GM19043 (cell line): ENCODE measurements around the gene NRXN3.

Experiments used
- ATAC-seq: cut with Tn5 transposase; IDR thresholded peaks from one replicate; pipeline ENCODE4 v1.9.1; 2021; ENCODE audit warnings: low read depth; ENCODE audit not compliant: unreplicated experiment

Gene NRXN3

DNA sequence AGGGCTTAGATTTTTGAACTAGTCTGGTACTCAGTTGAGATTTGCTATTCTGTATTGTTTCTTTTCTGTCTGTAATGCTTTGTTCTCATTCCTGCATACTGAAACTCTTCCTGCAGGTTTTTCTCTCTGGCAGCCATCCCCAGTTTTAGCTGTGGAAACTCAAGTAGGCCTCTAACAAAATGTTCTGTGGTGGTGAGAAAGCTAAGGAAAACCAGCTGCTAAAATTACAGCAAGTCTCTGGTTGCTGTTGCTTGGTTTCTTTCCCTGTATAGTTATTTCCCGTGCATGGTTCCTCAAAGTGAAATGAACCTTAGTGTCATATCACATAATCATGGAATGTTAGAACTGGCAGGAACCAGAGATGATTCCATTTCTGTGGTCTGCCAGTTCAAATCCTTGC, 442.5 kb downstream of the NRXN3 start:
- no peak for ATAC-seq

DNA sequence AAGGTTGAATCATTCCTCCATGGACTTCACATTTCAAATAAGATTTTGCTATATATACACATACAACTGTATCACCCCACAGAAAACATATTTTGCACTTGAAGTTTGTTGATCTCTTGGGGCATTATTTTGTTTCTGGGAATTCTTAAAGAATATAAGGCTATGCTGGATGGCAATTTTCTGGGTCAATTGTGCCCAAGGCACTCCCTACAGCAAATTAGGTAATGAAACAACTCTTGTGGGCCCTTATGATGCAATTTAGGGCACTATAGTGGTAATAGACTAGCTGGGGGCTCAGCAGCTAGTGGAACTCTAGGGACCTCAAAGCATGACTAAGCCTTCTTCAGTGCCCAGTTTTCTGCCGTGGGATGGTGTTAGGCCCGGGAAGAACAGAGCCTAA, 444.4 kb downstream of the NRXN3 start:
- no peak for ATAC-seq

DNA sequence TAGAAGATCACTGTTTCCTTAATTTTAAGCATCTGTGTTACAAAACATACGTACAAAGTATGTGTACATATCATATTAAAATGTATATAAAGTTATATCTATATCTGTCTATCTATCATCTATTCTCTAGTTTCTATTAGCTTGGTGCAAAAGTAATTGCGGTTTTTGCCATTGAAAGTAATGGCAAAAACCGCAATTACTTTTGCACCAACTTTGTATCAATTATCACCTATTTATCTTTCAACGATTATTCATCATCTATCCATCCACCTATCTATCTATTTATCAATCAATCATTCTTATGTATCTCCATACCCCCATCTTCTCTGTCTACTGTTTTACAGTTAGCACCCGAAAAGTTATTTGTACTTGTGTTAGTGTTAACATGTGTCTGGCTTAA, 447.6 kb downstream of the NRXN3 start:
- ATAC-seq: no peak

DNA sequence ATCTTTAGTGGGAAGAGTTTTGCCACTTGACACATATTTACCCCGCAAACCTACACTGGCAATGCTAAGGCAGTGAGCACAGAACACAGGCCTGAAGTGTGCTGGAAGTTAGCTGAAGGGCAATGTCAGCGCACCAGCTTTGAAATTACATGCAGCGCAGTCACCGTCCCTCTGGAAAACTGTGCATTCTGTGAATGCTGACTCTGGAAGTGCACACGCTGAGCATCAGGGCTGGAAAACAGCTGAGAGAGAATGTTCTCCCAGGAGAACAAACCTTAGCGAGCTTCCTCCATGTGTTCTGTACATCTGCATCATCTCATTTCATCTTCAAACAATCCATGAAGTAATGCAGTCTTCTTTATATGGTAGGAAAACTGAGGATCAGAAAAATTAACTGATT, 448.2 kb downstream of the NRXN3 start:
- ATAC-seq: no peak

DNA sequence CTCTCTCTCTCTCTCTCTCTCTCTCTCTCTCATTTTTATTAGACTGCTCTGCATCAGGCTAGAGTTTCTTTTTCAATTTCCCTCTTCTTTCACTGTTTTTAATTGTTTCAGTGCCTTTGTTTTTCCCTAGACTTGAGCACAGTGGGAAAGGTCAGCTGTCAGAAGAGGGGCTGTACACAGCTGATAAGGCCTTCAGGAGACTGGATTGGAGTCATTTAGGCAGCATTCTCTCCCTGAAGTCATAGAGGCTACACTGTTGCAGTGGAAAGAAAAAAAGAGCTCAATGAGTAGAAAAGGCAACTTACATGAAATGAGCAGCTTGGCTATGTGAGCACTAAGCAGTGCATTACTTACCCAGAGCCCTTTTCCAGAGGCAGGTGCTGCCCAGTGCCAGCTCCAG, 456.9 kb downstream of the NRXN3 start:
- ATAC-seq: no peak

DNA sequence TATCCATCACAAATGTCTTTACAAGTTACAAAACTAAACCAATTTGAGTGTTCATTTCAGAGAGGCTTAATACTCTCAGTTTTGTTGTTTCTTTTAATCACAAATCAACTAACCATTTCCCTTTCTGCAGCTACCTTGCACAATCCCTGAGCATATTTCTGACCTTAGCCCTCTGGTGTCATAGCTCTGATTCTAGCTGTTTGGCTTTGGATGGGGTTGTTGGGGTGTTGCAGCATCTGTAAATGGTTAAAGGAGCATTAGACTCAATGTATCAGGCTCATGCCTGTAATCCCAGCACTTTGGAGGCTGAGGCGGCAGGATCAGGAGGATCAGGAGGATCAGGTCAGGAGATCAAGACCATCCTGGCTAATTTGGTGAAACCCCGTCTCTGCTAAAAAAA, 461.4 kb downstream of the NRXN3 start:
- ATAC-seq: no peak

DNA sequence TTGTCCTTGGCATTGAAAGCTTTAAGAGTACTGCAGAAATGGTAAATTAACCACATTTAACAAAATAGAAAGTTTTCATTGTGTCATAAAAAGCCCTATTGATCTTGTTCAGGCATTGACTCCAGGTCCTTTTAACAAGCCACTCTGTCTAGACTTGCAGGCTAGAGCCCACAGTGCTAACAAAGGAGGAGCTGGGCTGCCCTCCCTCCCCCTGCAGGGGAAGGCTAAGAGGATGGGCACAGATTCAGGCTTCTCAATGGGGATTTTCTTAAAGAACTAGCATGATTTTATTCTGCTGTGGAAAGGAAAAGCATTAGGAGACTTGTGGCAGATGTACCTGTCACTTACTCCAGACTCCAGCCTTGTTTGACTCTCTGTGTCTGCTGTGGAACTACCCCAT, 463.6 kb downstream of the NRXN3 start:
- no peak for ATAC-seq

DNA sequence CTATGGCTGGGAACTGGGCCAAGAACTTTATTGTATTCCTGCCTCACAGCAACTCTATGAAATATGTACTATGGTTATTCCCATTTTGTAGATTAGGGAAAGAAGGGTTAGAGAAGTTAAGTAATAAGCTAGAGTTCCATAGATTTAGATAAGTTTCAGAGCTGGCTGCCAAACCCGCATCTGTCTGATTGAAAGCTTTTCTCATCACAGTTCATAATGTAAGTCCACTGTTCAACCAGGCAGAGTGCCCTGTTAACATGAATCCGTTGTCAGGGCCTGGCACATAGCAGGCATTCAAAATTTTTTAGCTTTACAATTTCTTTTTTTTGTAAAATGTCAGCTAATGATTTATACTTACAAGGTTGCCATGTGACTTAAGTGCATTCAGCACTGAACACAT, 467.3 kb downstream of the NRXN3 start:
- ATAC-seq: no peak

DNA sequence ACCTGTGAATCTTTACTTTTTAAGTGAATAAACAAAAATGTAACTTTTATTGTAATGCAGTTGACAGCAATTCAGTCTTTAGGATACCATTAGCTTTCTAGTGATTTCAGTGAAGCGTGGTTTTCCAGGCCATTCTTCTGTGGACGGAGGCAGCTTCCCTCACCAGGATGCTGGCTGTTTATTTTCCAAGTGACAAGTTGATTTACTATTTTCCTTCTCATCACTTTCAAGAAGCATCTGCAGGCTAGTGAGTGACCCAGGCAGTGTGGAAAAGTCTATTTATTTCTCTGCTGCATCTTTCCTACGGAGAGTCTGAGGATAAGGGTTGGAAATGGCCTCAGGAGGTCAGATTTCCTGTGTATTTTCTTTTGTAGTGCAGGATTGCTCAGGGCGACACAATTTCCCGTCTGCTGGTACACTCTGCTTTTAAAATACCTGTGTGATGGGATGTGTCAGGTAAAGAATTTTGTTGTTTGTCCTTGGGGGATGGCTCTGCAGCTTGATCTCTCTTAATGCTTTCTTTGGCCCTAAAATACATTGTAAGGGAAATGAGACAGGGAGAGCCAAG, 467.8 kb downstream of the NRXN3 start:
- ATAC-seq: no peak

DNA sequence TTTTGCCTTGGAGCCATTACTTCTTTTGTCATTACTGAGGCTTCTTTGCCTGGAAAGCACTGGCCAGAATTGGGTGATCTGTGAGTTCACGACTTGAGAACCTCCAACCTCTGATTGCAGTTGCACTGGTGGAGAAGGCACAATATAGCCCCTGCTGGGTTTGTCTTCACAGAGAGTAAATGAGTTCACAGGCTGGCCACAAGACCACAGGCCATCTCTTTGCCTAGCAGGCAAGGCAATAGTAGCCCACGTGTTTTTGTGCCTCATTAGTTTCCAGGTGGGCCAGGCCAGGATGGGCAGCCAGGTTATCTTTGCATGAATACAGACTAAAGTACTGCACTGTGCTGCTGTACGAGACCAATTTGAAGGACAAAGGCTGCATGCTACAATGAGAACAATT, 468.8 kb downstream of the NRXN3 start:
- no peak for ATAC-seq

DNA sequence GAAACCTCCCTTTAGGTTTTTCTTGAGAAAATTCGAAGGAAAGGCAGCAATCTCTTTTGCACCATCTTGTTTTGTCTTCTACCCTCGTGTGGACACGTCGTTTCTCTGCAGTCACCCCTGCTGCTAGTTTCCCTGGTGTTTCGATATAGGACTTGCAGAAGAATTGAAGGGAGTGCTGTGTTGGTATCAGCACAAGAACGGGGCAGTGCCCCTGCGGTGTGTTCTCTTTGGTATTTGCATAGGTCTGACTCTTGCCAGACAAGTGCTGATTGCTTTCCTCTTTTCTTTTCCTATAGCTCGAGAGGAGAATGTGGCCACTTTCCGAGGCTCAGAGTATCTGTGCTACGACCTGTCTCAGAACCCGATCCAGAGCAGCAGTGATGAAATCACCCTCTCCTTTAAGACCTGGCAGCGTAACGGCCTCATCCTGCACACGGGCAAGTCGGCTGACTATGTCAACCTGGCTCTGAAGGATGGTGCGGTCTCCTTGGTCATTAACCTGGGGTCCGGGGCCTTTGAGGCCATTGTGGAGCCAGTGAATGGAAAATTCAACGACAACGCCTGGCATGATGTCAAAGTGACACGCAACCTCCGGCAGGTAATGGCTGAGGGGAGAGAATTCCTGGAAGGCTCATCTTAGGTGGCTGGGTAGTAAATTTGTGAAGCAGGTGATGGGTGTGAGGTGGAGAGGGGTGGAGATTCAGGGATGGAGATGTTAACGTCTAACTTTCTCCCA, 474.8 kb downstream of the NRXN3 start:
- no peak for ATAC-seq

DNA sequence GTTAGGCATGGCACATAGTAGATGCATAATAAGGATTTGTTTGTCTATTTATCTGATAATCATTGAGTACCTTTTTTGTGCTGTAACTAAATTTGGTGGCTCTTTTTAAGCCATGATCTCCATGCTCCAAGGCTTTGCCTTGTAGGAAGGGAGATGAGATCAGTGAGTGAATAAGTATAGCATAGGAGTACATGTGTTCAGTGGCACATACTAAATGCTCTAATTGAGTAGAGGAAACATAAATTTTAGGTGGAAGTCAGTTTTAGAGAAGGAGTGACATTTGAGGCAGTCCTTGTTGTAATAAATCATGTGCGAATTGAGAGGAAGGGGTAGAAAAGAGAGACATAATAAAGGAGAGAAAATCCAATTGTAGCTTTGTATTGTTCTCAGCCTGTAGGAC, 482.6 kb downstream of the NRXN3 start:
- ATAC-seq: no peak

DNA sequence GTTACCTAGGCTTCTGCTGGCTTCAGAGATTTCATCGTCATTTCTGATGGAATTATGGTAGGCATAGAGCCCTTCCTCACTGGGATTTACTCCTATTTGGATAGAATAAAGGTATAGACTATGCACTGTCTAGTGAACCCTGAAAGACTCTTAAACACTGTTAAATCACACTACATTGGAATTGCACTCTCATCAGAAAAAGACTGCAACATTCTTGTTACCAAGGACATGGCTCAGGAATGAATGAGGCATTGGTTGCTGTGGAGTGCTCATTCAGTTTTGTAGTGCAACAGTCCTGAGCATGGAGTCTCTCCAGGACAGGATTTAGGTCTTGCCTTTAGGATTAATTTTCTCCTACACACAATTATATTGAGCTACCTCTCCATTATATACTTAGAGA, 483.0 kb downstream of the NRXN3 start:
- ATAC-seq: no peak

DNA sequence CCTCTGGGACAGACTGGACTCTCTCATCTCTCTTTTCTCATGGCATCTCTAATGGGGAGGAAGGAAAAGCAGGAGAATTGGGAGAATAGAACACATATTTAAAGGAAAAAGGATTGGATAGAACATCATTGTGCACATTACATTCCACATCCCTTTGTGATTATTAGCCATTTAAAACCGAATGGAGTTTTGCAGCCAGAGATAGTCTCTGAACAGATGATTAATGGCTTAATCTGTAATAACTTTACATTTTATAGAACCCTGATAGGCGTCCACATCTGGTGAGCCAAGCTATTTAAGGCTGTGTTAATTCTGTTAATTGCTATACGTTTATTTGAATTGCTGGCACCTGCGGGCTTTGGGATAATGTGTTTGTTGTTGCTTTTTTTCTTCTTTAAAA, 487.3 kb downstream of the NRXN3 start:
- ATAC-seq: no peak

DNA sequence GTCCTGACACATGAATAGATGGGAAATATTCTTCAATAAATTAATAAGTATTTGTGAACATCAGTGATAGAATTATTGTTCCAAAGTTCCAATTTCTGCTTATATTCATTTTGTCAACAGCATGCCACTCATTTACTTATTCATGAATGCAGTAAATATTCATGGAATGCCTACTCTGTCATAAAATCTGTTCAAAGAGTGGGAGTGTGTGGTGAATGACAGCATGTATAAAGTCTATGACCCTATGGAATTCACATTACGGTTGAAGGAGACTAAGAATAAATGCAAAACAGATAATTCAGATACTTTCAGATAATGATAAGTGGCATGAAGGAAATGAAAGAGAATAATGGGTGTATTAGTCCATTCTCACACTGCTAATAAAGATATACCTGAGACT, 494.7 kb downstream of the NRXN3 start:
- ATAC-seq: no peak

DNA sequence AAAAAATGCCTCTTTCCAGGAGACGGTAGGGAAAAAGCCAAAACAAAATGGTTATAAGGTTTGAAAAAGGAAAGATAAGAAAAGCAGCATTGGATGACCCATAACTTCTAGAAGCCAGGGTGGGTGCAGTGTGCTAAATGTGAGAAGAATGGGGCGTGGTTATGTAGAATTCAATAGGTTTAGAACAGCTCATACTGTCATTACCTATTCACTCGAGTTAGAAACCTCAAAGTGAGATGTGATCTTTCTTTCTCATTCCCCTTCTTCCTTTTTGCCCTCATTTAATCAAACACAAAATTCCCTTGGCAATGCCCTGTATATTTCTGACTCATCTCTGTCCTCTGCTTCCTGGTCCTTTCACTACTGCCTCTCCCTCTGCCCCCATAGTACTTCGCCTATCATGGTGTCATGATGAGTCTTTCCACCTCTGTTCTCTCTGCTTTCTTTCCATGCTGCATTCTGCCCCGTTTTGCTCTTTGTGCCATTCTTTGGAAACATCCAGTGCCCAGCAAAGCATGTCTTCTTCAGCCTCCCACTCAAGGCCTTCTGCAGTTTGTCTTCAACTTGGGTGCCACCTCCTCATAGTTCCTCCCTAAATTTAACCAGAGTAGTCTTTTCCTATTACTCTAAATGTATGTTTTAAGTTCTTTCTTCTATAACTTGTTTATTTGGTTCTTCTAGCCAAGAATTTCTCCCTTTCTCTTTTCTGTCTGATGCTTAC, 496.3 kb downstream of the NRXN3 start:
- ATAC-seq: no peak

DNA sequence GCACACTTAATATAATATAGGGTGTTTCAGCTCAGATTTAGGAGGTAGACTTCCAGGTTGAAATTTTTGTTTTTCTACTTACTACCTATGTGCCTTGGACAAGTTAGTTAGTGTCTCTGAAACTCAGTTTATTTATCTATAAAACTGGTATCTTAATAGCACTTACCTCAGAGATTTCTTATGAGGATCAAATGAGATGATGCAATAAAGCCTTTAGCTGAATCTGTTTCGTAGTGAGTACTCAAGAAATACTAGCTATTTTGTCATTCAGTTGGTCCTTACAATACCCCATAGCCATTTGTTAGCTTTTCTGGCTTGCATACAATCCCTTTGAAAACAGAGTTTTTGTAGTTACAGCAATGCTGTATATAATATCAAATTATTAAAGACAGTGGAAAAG, 497.0 kb downstream of the NRXN3 start:
- ATAC-seq: no peak

DNA sequence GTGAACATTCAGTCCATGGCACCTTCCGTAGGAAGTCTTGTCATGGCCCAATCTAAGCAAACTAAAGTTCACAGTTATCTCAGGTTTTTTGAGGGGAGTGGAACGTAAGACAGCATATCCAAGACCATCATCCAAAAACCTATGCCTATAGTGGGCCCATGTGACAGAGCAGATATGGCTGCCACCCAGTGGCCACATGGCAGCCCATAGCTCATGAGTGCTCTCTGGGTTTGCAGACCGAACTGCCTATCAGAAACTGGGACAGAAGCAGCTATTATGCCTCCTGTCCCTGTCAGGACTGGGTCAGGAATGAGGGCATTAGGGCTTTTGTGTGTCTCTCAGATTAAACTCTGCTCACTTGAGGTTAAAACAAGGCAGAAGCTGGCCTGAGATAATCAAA, 503.7 kb downstream of the NRXN3 start:
- no peak for ATAC-seq

DNA sequence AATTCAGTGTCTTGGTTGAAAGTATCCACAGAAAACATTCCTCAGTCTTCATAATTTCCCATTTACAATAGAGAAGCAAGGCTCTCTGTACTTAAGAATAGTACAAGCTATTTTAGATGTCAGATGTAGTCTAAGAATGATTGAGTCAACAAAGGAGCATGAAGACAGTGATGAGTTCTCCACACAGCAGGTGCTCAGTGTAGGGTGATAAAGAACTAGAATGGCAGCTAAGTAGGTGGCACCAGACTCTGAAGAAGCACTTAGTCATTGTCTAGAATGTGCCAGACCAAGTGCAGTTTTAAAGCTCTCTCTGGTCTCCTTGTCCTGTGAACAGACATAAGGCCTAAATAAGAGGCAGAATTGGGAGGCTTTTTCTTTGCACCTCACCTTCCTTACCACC, 504.6 kb downstream of the NRXN3 start:
- ATAC-seq: no peak

DNA sequence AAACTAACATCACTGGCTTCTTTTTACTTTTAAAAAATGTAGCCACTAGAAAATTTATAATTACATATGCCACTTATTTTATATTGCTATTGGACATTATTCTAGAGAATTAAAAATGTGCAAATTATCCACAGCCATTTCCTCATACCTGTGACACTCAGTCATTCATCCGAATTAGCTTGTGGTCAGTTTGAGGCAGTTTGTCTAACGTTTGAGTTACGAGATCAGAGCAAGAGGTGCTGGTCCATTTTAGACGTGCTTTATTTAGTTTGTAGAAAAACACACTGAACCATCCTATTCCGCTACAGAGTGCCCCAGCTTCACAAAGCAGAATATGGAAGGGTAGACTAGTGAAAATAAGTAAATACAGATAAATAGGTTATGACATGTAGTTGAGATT, 513.0 kb downstream of the NRXN3 start:
- no peak for ATAC-seq

DNA sequence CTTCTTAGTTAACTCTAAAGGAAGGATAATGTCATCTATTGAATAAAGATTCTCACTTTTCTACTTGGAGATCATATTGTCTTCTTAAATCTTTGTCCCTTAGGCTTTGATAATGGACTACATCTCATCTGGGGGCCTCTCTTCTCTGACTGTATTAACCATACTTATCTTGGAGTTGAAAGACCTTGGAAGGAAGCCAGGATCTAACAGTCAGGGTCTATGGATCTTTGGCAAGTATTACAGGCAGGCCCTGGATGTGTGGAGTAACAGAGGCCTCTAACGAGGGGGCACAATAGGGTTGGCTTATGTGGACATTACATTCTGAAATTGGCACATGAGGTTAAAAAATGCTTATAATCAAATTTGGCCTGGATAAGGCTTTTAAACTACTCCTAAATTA, 513.8 kb downstream of the NRXN3 start:
- no peak for ATAC-seq

DNA sequence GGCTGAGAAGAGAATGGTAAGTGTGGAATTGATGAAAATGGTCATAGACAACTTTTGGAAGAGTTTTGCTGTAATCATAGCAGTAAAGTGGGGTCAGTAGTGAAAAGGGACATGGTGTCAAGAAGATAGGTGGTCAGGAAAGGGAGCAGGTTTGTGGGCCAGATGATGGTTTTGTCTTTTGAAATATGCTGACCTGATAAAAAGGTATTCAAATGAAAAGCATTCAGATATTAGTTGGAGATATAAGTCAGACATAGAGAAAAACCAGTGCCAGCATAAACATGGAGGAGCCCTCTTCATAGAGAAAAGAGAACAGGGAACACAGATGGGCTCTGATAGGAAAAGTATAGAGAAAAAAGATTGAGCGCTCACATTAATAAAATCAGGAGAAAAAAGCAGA, 518.3 kb downstream of the NRXN3 start:
- no peak for ATAC-seq
